Placental pericyte (primary cell): Measurements from ENCODE around the gene C13orf42. TPM values are rescaled to one million over a fixed set of nuclear protein-coding genes. Genes with fewer than 3 reads are reported as not detected.

Source experiments
- total RNA-seq: library from RNA; depleted of rRNA; stranded (reverse); fragments of >200 nt; gene quantifications from 2 replicates; pipeline ENCODE4 v1.2.3, GENCODE V29; 2012

Gene C13orf42
- not detected in 2 replicates for total RNA-seq

DNA sequence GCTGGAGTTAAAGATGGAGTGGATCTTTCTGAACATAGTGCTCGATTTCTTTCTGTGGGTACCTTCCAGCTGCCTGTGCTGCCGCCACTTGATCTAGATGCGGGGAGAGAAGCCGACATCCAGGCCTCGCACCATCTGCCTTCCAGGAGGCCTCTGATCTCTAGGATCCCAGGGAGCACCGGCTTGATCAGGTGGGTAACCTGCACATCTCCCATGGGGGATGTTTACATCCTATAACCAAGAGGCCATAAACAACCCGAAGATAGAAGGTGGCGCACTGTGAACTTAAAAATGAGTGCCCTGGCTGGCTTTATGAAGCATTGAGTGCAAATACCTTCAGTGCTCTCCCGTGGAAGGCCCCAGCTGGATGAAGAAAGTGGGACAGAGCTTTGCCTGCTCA is at the start of gene C13orf42:
Gene C13orf42 (minus strand): TSS at position 101 of the 400 bp plus-strand sequence. CDS start 65 bp downstream, at position 36.

Other genes with a start within 250 kb of the C13orf42 start
- 22.2 and 25.4 TPM in 2 replicates for gene RNASEH2B, start 201.5 kb downstream of the C13orf42 start, total RNA-seq
- 0.22 and 1.4 TPM in 2 replicates for gene FAM124A, start 111.1 kb upstream of the C13orf42 start, total RNA-seq
- gene SERPINE3, start 228.4 kb upstream of the C13orf42 start, total RNA-seq: under 0.01 TPM in 1 of 2 replicates, not detected in the other